ENCODE results near the gene GALNT12.

GALNT12 gene

DNA sequence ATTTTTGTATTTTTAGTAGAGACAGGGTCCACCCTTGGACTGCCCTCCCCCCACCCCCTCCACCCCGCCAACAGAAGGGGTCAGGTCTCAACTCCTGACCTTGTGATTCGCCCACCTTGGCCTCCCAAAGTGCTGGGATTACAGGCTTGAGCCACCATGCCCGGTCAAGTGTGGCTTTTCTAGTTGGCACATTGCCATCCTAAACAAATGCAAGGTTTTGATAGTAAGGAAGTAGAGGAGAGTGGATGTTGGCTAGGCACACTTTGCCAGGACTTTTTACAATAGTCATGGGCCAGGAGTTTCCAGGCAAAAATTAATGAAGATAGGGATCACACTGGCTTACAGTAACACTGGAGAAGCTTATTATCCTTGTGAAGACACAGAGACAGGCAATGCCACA is 62.4 kb downstream of the GALNT12 start:
- TF ChIP-seq, protein P1, sequence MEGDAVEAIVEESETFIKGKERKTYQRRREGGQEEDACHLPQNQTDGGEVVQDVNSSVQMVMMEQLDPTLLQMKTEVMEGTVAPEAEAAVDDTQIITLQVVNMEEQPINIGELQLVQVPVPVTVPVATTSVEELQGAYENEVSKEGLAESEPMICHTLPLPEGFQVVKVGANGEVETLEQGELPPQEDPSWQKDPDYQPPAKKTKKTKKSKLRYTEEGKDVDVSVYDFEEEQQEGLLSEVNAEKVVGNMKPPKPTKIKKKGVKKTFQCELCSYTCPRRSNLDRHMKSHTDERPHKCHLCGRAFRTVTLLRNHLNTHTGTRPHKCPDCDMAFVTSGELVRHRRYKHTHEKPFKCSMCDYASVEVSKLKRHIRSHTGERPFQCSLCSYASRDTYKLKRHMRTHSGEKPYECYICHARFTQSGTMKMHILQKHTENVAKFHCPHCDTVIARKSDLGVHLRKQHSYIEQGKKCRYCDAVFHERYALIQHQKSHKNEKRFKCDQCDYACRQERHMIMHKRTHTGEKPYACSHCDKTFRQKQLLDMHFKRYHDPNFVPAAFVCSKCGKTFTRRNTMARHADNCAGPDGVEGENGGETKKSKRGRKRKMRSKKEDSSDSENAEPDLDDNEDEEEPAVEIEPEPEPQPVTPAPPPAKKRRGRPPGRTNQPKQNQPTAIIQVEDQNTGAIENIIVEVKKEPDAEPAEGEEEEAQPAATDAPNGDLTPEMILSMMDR (IDR thresholded peaks at IDR 0.05; ENCODE audit: insufficient read depth, low read depth, low read length, missing control alignments): no peak
- no peak for DNase-seq (ENCODE audit: low read depth)
- H3K4me3 ChIP-seq (ENCODE audit: low read depth, low read length): no peak overlapping the region

DNA sequence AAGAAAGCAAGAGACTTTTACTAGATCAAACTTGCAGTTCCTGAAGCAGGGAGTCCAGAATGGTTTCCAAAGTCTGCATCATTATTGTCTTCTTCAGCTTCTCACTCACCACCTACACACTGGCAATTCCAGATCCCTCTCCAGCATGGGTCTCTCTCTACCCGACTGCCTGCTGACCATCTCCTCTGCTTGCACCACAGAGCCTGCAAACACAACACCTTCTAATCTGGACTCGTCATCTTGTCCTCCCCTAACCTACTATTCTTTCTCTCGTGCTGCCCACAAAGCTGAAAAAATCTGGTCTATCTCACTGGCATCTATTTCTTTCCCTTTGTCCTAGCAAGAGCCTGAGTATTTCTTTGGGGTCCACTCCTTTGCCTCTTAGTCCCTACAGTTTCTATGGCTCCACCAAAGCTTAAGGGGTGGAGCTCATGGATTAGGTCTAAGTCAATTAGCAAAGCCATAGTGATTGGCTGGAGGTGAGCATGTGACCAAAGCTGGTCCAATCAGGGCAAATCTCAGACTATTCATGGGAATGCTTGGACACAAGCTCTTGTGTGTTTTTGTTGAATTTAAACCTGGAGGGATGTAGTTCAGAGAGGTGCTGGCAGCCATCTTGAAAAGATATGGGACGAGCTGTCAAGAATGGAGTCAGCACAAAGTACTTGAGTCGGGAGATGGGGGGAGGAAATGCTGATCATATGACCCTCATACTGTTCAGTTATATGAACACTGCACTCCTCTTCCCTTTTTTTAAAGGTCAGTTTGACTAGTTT is 63.5 kb downstream of the GALNT12 start:
- H3K4me3 ChIP-seq (ENCODE audit: low read depth, low read length): no peak overlapping the region
- TF ChIP-seq, protein P1 (IDR thresholded peaks at IDR 0.05; ENCODE audit: insufficient read depth, low read depth, low read length, missing control alignments): no peak
- no peak for DNase-seq (ENCODE audit: low read depth)

DNA sequence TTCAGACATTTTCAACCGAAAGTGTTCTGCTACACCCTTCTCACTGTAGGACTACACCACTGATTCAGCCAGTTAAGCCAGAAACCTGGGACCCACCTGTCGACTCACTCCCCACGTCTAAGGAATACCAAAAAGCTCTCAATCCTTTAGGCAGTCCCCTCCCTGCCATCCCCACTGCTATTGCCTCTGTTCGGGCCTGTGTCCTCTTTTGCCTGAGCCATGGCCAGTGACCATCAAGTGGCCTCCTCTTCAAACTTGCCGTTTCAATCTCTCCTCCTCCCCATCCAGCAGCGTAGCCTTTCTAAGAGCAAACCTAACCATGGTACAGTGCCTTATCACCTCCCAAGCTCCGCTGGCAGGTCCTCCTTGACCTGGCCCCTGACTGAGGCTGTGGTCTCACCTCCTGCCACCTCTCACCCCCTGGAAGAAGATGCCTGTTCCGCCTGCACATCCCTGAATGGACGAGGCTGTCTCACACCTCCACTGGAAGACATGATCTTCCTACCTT is 64.1 kb downstream of the GALNT12 start:
- DNase-seq (ENCODE audit: low read depth): no peak
- no peak overlapping the region for H3K4me3 ChIP-seq (ENCODE audit: low read depth, low read length)
- TF ChIP-seq, protein P1 (IDR thresholded peaks at IDR 0.05; ENCODE audit: insufficient read depth, low read depth, low read length, missing control alignments): no peak

DNA sequence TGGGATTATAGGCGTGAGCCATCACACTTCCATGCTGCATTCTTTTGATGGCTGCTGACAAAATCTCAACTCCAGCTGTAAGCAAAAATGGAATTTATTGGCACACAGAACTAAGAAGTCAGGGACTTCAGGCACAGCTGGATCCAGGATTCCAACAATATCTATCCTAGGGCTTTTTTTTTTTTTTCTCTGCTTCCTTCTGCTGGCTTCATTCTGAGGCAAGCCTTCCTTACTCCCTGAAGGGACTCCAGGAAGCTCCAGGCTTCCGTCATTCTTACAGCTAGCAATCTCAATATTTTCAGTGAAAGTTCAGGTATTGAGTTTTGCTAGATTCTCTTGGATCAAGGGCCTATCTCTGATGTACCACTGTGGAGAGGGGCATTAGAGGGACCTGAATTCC is 66.1 kb downstream of the GALNT12 start:
- no peak for DNase-seq (ENCODE audit: low read depth)
- H3K4me3 ChIP-seq (ENCODE audit: low read depth, low read length): no peak overlapping the region
- TF ChIP-seq, protein P1 (IDR thresholded peaks at IDR 0.05; ENCODE audit: insufficient read depth, low read depth, low read length, missing control alignments): no peak

DNA sequence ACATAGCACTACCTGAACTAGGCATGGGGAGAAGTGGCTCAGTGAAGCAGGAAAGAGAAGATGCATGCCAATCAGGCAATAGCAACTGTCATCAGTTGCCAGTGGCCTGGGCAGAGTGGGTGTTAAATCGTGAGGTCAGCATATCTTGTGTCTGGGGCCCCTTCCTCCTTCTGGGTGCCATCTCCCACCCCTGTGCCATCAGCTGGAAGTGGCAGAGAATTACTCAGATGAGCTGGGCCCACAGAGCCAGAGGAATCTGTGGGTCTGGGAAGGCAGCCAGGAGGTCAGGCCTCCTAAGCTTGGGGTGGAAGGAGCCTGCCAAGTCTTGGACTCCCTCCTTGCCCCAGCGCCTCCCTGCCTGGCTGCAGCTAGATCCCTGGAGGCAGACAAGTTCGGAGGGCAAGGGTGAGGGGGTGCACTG is 66.5 kb downstream of the GALNT12 start:
- no peak for DNase-seq (ENCODE audit: low read depth)
- no peak overlapping the region for H3K4me3 ChIP-seq (ENCODE audit: low read depth, low read length)
- TF ChIP-seq, protein P1 (IDR thresholded peaks at IDR 0.05; ENCODE audit: insufficient read depth, low read depth, low read length, missing control alignments): no peak

DNA sequence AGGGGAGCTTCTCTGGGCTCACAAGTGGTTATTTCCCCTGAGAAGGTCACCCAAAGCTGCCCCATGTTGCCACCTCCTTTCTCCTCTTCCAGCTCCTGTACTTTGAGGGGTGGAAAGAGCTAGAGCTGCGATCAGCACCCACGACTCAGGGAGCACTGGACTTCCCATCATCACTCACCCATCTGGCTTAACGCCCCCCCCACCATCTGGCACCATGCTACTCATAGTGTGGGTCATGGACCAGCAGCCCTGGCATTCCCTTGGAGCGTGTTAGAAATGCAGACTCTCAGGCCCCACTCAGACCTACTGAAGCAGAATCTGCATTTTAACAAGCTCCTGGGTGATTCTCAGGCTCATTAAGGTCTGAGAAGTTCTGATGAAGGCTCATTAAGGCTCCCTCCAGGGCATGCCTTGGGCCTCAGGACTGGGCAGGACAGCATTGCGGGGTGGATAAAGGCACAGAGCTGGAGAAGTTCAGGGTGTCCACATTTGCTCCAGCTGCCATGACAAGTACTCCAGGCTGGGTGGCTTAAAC is 67.3 kb downstream of the GALNT12 start:
- no peak overlapping the region for H3K4me3 ChIP-seq (ENCODE audit: low read depth, low read length)
- TF ChIP-seq, protein P1 (IDR thresholded peaks at IDR 0.05; ENCODE audit: insufficient read depth, low read depth, low read length, missing control alignments): no peak
- DNase-seq (ENCODE audit: low read depth): no peak

Measured in GM12865 (cell line).